K562 (cell line): Measurements from ENCODE around the gene FXN. TPM values are rescaled to one million over a fixed set of nuclear protein-coding genes. Genes with fewer than 3 reads are reported as not detected.

Experiments
- ETV5 ChIP-seq: sonication (generic); formaldehyde crosslinking; IDR thresholded peaks from 2 replicates; pipeline ENCODE4 v1.4.0; 2020; ENCODE audit warnings: low read depth, mild to moderate bottlenecking, missing genetic modification reagents
- MEIS2 ChIP-seq: fragments of 450-650 bp; IDR thresholded peaks from 2 replicates; pipeline ENCODE4 v1.6.1; 2014; ENCODE audit warnings: mild to moderate bottlenecking; ENCODE audit not compliant: partially characterized antibody
- ZBTB26 ChIP-seq: fragments of 450-650 bp; formaldehyde crosslinking; IDR thresholded peaks from 2 replicates; pipeline ENCODE4 v1.4.0; 2022; ENCODE audit warnings: missing genetic modification characterization
- polyA plus RNA-seq, 8 experiments: library from polyadenylated mRNA; depleted of rRNA in 4 of 8; stranded (reverse) in 5 of 8; unstranded in 3 of 8; fragments of >200 nt; fragmentation: Nextera tagmentation in 2 of 8; fragmentation: Illumina TruSeq in 1 of 8; extraction: Ambion mirVana in 2 of 8; extraction: Trizol in 1 of 8; gene quantifications; 2 replicates each; pipeline versions ENCODE4 v1.2.1 to v1.2.3, GENCODE V29; 2011 to 2014; ENCODE audit warnings: inconsistent platforms in 1 of 8, missing spikeins in 1 of 8
- total RNA-seq, 7 experiments: library from RNA; depleted of rRNA in 6 of 7; stranded (reverse); fragments of >200 nt in 6 of 7; fragmentation: Illumina TruSeq in 2 of 7; extraction: Trizol in 2 of 7; gene quantifications; 2 replicates each; pipeline versions ENCODE4 v1.2.1 to v1.2.3, GENCODE V29; 2011 to 2021; ENCODE audit warnings: low replicate concordance in 1 of 7
- TF ChIP-seq, protein P1 (sequence below): fragments of 450-650 bp; IDR thresholded peaks from 2 replicates; pipeline ENCODE4 v1.6.1; 2016; ENCODE audit warnings: mild to moderate bottlenecking, moderate library complexity

Gene FXN
- total and polyA plus RNA-seq, 9 of the 15 experiments (the other 6 are each of a cell fraction or from before 2014, with no cell fraction given), result 7.6 to 51.5 (median 30.3) TPM

- TF ChIP-seq, protein P1, sequence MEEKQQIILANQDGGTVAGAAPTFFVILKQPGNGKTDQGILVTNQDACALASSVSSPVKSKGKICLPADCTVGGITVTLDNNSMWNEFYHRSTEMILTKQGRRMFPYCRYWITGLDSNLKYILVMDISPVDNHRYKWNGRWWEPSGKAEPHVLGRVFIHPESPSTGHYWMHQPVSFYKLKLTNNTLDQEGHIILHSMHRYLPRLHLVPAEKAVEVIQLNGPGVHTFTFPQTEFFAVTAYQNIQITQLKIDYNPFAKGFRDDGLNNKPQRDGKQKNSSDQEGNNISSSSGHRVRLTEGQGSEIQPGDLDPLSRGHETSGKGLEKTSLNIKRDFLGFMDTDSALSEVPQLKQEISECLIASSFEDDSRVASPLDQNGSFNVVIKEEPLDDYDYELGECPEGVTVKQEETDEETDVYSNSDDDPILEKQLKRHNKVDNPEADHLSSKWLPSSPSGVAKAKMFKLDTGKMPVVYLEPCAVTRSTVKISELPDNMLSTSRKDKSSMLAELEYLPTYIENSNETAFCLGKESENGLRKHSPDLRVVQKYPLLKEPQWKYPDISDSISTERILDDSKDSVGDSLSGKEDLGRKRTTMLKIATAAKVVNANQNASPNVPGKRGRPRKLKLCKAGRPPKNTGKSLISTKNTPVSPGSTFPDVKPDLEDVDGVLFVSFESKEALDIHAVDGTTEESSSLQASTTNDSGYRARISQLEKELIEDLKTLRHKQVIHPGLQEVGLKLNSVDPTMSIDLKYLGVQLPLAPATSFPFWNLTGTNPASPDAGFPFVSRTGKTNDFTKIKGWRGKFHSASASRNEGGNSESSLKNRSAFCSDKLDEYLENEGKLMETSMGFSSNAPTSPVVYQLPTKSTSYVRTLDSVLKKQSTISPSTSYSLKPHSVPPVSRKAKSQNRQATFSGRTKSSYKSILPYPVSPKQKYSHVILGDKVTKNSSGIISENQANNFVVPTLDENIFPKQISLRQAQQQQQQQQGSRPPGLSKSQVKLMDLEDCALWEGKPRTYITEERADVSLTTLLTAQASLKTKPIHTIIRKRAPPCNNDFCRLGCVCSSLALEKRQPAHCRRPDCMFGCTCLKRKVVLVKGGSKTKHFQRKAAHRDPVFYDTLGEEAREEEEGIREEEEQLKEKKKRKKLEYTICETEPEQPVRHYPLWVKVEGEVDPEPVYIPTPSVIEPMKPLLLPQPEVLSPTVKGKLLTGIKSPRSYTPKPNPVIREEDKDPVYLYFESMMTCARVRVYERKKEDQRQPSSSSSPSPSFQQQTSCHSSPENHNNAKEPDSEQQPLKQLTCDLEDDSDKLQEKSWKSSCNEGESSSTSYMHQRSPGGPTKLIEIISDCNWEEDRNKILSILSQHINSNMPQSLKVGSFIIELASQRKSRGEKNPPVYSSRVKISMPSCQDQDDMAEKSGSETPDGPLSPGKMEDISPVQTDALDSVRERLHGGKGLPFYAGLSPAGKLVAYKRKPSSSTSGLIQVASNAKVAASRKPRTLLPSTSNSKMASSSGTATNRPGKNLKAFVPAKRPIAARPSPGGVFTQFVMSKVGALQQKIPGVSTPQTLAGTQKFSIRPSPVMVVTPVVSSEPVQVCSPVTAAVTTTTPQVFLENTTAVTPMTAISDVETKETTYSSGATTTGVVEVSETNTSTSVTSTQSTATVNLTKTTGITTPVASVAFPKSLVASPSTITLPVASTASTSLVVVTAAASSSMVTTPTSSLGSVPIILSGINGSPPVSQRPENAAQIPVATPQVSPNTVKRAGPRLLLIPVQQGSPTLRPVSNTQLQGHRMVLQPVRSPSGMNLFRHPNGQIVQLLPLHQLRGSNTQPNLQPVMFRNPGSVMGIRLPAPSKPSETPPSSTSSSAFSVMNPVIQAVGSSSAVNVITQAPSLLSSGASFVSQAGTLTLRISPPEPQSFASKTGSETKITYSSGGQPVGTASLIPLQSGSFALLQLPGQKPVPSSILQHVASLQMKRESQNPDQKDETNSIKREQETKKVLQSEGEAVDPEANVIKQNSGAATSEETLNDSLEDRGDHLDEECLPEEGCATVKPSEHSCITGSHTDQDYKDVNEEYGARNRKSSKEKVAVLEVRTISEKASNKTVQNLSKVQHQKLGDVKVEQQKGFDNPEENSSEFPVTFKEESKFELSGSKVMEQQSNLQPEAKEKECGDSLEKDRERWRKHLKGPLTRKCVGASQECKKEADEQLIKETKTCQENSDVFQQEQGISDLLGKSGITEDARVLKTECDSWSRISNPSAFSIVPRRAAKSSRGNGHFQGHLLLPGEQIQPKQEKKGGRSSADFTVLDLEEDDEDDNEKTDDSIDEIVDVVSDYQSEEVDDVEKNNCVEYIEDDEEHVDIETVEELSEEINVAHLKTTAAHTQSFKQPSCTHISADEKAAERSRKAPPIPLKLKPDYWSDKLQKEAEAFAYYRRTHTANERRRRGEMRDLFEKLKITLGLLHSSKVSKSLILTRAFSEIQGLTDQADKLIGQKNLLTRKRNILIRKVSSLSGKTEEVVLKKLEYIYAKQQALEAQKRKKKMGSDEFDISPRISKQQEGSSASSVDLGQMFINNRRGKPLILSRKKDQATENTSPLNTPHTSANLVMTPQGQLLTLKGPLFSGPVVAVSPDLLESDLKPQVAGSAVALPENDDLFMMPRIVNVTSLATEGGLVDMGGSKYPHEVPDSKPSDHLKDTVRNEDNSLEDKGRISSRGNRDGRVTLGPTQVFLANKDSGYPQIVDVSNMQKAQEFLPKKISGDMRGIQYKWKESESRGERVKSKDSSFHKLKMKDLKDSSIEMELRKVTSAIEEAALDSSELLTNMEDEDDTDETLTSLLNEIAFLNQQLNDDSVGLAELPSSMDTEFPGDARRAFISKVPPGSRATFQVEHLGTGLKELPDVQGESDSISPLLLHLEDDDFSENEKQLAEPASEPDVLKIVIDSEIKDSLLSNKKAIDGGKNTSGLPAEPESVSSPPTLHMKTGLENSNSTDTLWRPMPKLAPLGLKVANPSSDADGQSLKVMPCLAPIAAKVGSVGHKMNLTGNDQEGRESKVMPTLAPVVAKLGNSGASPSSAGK, result no peak
- TF ChIP-seq ETV5, result no peak
- no peak for TF ChIP-seq MEIS2
- no peak for TF ChIP-seq ZBTB26 (CRISPR knock-in tag)
These were observed 53.9 kb downstream of the FXN start (continued) for GRCh38 chr9:69089491-69089890.
